Lower lobe of right lung (tissue), 2 donors: Measurements from ENCODE around the gene TENM3. TPM values are rescaled to one million over a fixed set of nuclear protein-coding genes. Genes with fewer than 3 reads are reported as not detected.

Experiments used
- ATAC-seq, 2 donors: fragments of 200-7000 bp; cut with Tn5 transposase; one replicate each; pipeline ENCODE4 v1.9.1; 2020 to 2022; ENCODE audit warnings: mild to moderate bottlenecking in 2 of 2, moderate library complexity in 2 of 2
- DNase-seq: peaks from one replicate; pipeline ENCODE4 v3.0.0-alpha.2; 2020
- H3K27ac ChIP-seq: fragments of 200-600 bp; one replicate; pipeline ENCODE4 v1.8.0; 2022
- H3K27me3 ChIP-seq: fragments of 200-600 bp; one replicate; pipeline ENCODE4 v1.8.0; 2022; ENCODE audit warnings: low read depth
- H3K36me3 ChIP-seq: fragments of 200-600 bp; one replicate; pipeline ENCODE4 v1.8.0; 2022; ENCODE audit warnings: mild to moderate bottlenecking
- H3K4me1 ChIP-seq: fragments of 200-600 bp; one replicate; pipeline ENCODE4 v1.8.0; 2022
- H3K4me3 ChIP-seq: fragments of 200-600 bp; one replicate; pipeline ENCODE4 v1.8.0; 2022; ENCODE audit warnings: mild to moderate bottlenecking
- H3K9me3 ChIP-seq: fragments of 200-600 bp; one replicate; pipeline ENCODE4 v1.8.0; 2022
- CTCF ChIP-seq: fragments of 200-600 bp; IDR thresholded peaks from one replicate; pipeline ENCODE4 v1.8.0; 2022; ENCODE audit warnings: antibody characterized with exemption, mild to moderate bottlenecking
- intact Hi-C: fragments of 100-400 bp; cut with DNase I; formaldehyde crosslinking; loops from one replicate; pipeline ENCODE4 v1.11.0; 2022
- total RNA-seq: library from RNA; stranded (reverse); fragmentation: NEBNext Ultra II Directional; extraction: Animal tissue kit (Norgen Biotek cat#: 25700); gene quantifications from one replicate; pipeline ENCODE4 v1.2.1, GENCODE V29; 2021
- donor health status: DM: no; HTN: yes; CAD: no; lungs with severe emphysema.

Gene TENM3
- total RNA-seq, 1 donor from 2014 or later, result 1.9 TPM

- H3K4me3 ChIP-seq, result no peak overlapping the region
- no peaks in the 10 kb centered on the region for H3K4me1 ChIP-seq
- no peak overlapping the region for H3K27ac ChIP-seq
- no peak for TF ChIP-seq CTCF
- no peak for ATAC-seq
- no peaks in the 10 kb centered on the region for H3K9me3 ChIP-seq
- H3K27me3 ChIP-seq, result no peaks in the 10 kb centered on the region
- intact Hi-C loops, result no loop called here
- no peak for DNase-seq
- H3K36me3 ChIP-seq, result no peaks in the 10 kb centered on the region
These were observed 462.2 kb downstream of the TENM3 start for GRCh38 chr4:182705389-182705788.

GRCh38 chr4:182711211-182711610 is 468.0 kb downstream of the TENM3 start:
- DNase-seq (no peak), ATAC-seq (no peak)
- Histone ChIP-seq H3K4me1 (no peaks in the 10 kb centered on the region), H3K9me3 (no peaks in the 10 kb centered on the region), H3K36me3 (no peaks in the 10 kb centered on the region), H3K4me3 (no peak overlapping the region), H3K27ac (no peak overlapping the region), H3K27me3 (no peaks in the 10 kb centered on the region)
- intact Hi-C loops, result no loop called here
- TF ChIP-seq CTCF, result no peak

GRCh38 chr4:182715548-182715947 is 472.3 kb downstream of the TENM3 start:
- Histone ChIP-seq H3K4me1 (no peaks in the 10 kb centered on the region), H3K9me3 (no peaks in the 10 kb centered on the region), H3K36me3 (no peaks in the 10 kb centered on the region), H3K27me3 (no peaks in the 10 kb centered on the region), H3K4me3 (no peak overlapping the region), H3K27ac (no peak overlapping the region)
- DNase-seq (no peak), ATAC-seq (no peak)
- intact Hi-C loops, result no loop called here
- TF ChIP-seq CTCF, result no peak

GRCh38 chr4:182716192-182716591 is 473.0 kb downstream of the TENM3 start:
- DNase-seq, result no peak
- intact Hi-C loops, result no loop called here
- H3K4me1 ChIP-seq, result no peaks in the 10 kb centered on the region
- no peaks in the 10 kb centered on the region for H3K36me3 ChIP-seq
- TF ChIP-seq CTCF, result no peak
- H3K27ac ChIP-seq, result no peak overlapping the region
- H3K4me3 ChIP-seq, result no peak overlapping the region
- no peaks in the 10 kb centered on the region for H3K9me3 ChIP-seq
- ATAC-seq, result no peak
- no peaks in the 10 kb centered on the region for H3K27me3 ChIP-seq

GRCh38 chr4:182717788-182718583 is 474.8 kb downstream of the TENM3 start:
- Histone ChIP-seq H3K27me3 (no peaks in the 10 kb centered on the region), H3K4me3 (no peak overlapping the region), H3K9me3 (no peaks in the 10 kb centered on the region), H3K27ac (no peak overlapping the region), H3K36me3 (no peaks in the 10 kb centered on the region), H3K4me1 (no peaks in the 10 kb centered on the region)
- ATAC-seq (no peak), DNase-seq (no peak)
- intact Hi-C loops, result no loop called here
- TF ChIP-seq CTCF, result no peak
